Activated CD4-positive, alpha-beta T cell treated with anti-CD3 and anti-CD28 coated beads, Interleukin-2, amount 50 U/mL, for 24 hours (primary cell): Measurements from ENCODE around the gene LSM3.
A peak's percentile ranks its signal among the peaks of the same experiment; 100 is the strongest.

Source experiments
- DNase-seq, 2 donors: peaks; one replicate each; pipeline ENCODE4 v3.0.0-alpha.2; 2020; ENCODE audit warnings: low read depth in 1 of 2, low spot score in 1 of 2

LSM3 gene

GRCh38 chr3:14194865-14195264 lies 16.2 kb downstream of the LSM3 start:
- no peak for DNase-seq

GRCh38 chr3:14199641-14200040 lies 21.0 kb downstream of the LSM3 start:
- DNase-seq, result no peak

- no peak for DNase-seq
These were observed 21.7 kb downstream of the LSM3 start for GRCh38 chr3:14200276-14200675.

GRCh38 chr3:14200841-14201240 lies 22.2 kb downstream of the LSM3 start:
- no peak for DNase-seq

- DNase-seq, result no peak
These were observed 23.5 kb downstream of the LSM3 start for GRCh38 chr3:14201940-14202684.

- DNase-seq, result no peak
These were observed 24.4 kb downstream of the LSM3 start for GRCh38 chr3:14202874-14203520.

- DNase-seq, result peak in 1 of 2 donors; percentile 19
These were observed 25.0 kb downstream of the LSM3 start for GRCh38 chr3:14203521-14204079.

GRCh38 chr3:14204515-14205284 lies 26.1 kb downstream of the LSM3 start:
- no peak for DNase-seq

- no peak for DNase-seq
These were observed 28.0 kb downstream of the LSM3 start for GRCh38 chr3:14206548-14207177.

- DNase-seq, result no peak
These were observed 29.6 kb downstream of the LSM3 start for GRCh38 chr3:14208168-14208567.

- no peak for DNase-seq
These were observed 30.4 kb downstream of the LSM3 start for GRCh38 chr3:14208977-14209394.

GRCh38 chr3:14209581-14210289 lies 31.1 kb downstream of the LSM3 start:
- DNase-seq, result no peak

- DNase-seq, result no peak
These were observed 31.7 kb downstream of the LSM3 start for GRCh38 chr3:14210290-14210688.

- DNase-seq, result no peak
These were observed 32.4 kb downstream of the LSM3 start for GRCh38 chr3:14210843-14211594.

GRCh38 chr3:14211621-14212020 lies 33.0 kb downstream of the LSM3 start:
- DNase-seq, result no peak

GRCh38 chr3:14212032-14212431 lies 33.4 kb downstream of the LSM3 start:
- DNase-seq, result no peak

GRCh38 chr3:14213066-14213774 lies 34.6 kb downstream of the LSM3 start:
- no peak for DNase-seq

- DNase-seq, result no peak
These were observed 36.1 kb downstream of the LSM3 start for GRCh38 chr3:14214764-14215163.
